Measurements from ENCODE around the gene WDFY3.

Gene WDFY3

GRCh38 chr4:84912741-84913140, 53.7 kb downstream of the WDFY3 start:
- DNase-seq (ENCODE audit: low read depth): no peak

- no peak for DNase-seq (ENCODE audit: low read depth)
Measured at GRCh38 chr4:84908876-84909275, 57.6 kb downstream of the WDFY3 start.

GRCh38 chr4:84907145-84907544, 59.3 kb downstream of the WDFY3 start:
- DNase-seq (ENCODE audit: low read depth): no peak

GRCh38 chr4:84905646-84906045, 60.8 kb downstream of the WDFY3 start:
- DNase-seq (ENCODE audit: low read depth): no peak

GRCh38 chr4:84901740-84902281, 64.7 kb downstream of the WDFY3 start:
- no peak for DNase-seq (ENCODE audit: low read depth)

GRCh38 chr4:84901173-84901572, 65.3 kb downstream of the WDFY3 start:
- DNase-seq (ENCODE audit: low read depth): no peak

- no peak for DNase-seq (ENCODE audit: low read depth)
Measured at GRCh38 chr4:84899616-84900015, 66.9 kb downstream of the WDFY3 start.

- no peak for DNase-seq (ENCODE audit: low read depth)
Measured at GRCh38 chr4:84897516-84897915, 69.0 kb downstream of the WDFY3 start.

- DNase-seq (ENCODE audit: low read depth): no peak
Measured at GRCh38 chr4:84895283-84895682, 71.2 kb downstream of the WDFY3 start.

- DNase-seq (ENCODE audit: low read depth): no peak
Measured at GRCh38 chr4:84894621-84895020, 71.9 kb downstream of the WDFY3 start.

GRCh38 chr4:84892950-84893349, 73.5 kb downstream of the WDFY3 start:
- DNase-seq (ENCODE audit: low read depth): no peak

GRCh38 chr4:84887824-84888223, 78.7 kb downstream of the WDFY3 start:
- DNase-seq (ENCODE audit: low read depth): no peak

GRCh38 chr4:84879651-84880200, 86.8 kb downstream of the WDFY3 start:
- no peak for DNase-seq (ENCODE audit: low read depth)

GRCh38 chr4:84878546-84878945, 87.9 kb downstream of the WDFY3 start:
- no peak for DNase-seq (ENCODE audit: low read depth)

- DNase-seq (ENCODE audit: low read depth): no peak
Measured at GRCh38 chr4:84878090-84878489, 88.4 kb downstream of the WDFY3 start.

- DNase-seq (ENCODE audit: low read depth): no peak
Measured at GRCh38 chr4:84877051-84877833, 89.2 kb downstream of the WDFY3 start.

- no peak for DNase-seq (ENCODE audit: low read depth)
Measured at GRCh38 chr4:84875636-84876371, 90.7 kb downstream of the WDFY3 start.

- DNase-seq (ENCODE audit: low read depth): no peak
Measured at GRCh38 chr4:84874619-84875018, 91.9 kb downstream of the WDFY3 start.

GRCh38 chr4:84870398-84871163, 95.9 kb downstream of the WDFY3 start:
- no peak for DNase-seq (ENCODE audit: low read depth)

- DNase-seq (ENCODE audit: low read depth): no peak
Measured at GRCh38 chr4:84866295-84866694, 100.2 kb downstream of the WDFY3 start.

- no peak for DNase-seq (ENCODE audit: low read depth)
Measured at GRCh38 chr4:84865600-84865999, 100.9 kb downstream of the WDFY3 start.

- no peak for DNase-seq (ENCODE audit: low read depth)
Measured at GRCh38 chr4:84862064-84862463, 104.4 kb downstream of the WDFY3 start.

Measured in stimulated activated CD8-positive, alpha-beta memory T cell treated with anti-CD3 and anti-CD28 coated beads, Interleukin-15, amount 100 ng/mL, for 1 hour (primary cell).